GM20431 (cell line): ENCODE results near the gene ZBTB46.
"Not testable (repeated sequence)": the region's sequence is repeated elsewhere in the genome, so short reads cannot be mapped to it uniquely, and the experiment has no call there.

Source experiments
- in situ Hi-C: fragments of 300-500 bp; cut with MseI, MboI; formaldehyde crosslinking; loops from one replicate; pipeline ENCODE4 v1.15.0; 2020; ENCODE audit warnings: low sequenced_read_pairs; ENCODE audit not compliant: unreplicated experiment

The ZBTB46 gene

DNA sequence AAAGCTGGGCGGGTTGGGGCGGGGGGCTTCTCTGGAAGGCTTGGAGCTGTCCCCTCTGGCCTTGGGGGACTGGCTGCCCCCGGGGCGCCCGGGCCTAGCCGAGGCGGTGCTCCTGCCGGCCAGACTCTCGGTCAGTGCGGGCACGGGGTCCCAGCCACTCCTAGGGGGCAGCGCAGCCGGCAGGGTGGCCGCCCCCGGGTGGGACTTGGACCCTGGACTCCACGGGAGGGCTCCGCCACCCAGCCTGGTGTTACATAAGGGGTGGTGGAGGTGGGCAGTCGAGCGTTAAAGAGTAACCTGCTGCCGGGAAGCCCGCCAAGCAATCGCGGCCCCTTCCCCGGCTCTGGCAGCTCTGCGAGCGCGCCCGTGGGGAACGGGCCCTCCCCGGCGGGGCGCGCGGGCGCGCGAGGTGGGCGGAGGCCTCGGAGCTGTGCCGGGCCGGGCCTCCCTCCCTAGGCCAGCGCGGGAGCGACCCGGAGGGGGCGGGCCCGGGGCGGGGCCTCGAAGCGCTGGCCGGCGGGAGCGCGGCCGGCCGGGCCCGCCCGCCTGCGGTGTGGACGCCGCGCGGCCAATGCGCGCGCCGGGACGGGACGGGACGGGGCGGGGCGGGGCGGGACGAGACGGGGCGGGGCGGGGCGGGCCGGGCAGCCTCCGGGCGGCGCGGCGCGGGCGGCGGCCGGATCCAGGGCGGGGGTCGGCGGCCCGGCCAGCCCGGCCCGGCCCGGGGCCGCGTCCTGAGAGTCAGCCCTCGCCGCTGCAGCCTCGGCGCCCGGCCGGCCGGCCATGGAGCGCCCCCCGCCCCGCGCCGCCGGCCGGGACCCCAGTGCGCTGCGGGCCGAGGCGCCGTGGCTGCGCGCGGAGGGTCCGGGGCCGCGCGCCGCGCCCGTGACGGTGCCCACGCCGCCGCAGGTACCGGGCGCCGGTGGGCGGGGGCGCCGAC is 91.7 kb downstream of the ZBTB46 start, which contains the start of gene SLC2A4RG:
TSS of gene SLC2A4RG (plus strand) at position 647 of the 940 bp plus-strand sequence. CDS start at position 784, 137 bp downstream.
- in situ Hi-C loops = no loop called here

DNA sequence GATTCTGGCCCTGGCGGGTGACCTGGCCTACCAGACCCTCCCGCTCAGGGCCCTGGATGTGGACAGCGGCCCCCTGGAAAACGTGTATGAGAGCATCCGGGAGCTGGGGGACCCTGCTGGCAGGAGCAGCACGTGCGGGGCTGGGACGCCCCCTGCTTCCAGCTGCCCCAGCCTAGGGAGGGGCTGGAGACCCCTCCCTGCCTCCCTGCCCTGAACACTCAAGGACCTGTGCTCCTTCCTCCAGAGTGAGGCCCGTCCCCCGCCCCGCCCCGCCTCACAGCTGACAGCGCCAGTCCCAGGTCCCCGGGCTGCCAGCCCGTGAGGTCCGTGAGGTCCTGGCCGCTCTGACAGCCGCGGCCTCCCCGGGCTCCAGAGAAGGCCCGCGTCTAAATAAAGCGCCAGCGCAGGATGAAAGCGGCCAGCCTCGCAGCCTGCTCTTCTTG is 92.4 kb downstream of the ZBTB46 start:
- in situ Hi-C loops = no loop called here

GRCh38 chr20:63737945-63738686 is 92.9 kb downstream of the ZBTB46 start:
- in situ Hi-C loops = no loop called here

DNA sequence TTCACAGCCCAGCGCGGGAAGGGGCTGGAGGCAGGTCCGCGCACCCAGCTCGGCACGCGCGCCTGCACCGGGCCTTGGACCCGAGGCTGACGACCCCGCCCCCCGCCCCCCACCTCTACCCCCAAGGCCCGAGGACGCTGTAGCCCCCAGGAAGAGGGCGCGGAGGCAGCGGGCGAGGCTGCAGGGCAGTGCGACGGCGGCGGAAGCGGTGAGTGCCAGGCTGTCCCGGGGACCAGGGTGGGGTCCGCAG is 93.4 kb downstream of the ZBTB46 start:
- in situ Hi-C loops = no loop called here

- in situ Hi-C loops = no loop called here
Observed at GRCh38 chr20:63736893-63737694, 94.0 kb downstream of the ZBTB46 start.

DNA sequence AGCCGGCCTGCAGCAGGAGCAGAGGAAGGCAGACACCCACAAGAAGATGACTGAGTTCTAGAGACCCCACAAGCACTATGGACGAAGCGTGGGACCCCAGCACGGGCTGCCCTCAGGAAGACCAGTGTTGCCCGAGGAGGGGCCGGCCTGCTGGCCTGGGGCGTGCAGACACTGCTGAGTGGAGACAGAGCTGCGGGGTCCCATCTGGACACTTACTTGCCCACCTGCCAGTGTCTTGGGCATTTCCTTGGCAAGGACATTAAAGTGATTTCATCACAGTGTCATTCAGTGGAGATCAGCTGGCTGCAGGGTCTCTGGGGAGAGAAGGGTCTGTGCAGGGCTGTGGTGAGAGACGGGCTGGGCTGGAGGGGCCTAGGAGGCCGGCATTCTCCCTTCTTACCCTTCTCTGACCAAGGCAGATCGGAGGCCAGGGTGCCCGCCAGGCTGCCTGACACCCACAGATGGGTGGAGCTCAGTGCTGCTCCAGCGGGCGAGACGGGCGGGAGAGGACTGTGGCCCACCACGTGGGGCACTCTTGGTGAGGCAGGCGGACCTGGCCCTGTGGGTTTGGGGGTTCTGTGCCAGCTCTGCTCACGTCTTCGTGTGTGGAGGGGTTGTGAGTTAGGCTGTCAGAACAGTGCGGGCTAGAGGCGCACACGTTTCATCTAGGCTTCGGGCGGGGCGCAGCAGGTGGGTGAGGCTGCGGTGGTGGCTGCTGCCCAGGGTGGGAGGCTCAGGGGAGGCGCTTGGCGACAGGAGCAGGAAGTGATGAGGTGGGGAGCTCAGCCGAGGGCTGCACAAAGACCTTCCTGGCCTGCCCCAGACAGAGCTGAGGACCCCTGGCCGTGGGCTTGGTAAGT is 95.0 kb downstream of the ZBTB46 start, which contains the start of gene LIME1:
TSS of gene LIME1 (plus strand) at position 806 of the 860 bp plus-strand sequence. CDS start 886 bp downstream, outside the sequence.
- in situ Hi-C loops = no loop called here

DNA sequence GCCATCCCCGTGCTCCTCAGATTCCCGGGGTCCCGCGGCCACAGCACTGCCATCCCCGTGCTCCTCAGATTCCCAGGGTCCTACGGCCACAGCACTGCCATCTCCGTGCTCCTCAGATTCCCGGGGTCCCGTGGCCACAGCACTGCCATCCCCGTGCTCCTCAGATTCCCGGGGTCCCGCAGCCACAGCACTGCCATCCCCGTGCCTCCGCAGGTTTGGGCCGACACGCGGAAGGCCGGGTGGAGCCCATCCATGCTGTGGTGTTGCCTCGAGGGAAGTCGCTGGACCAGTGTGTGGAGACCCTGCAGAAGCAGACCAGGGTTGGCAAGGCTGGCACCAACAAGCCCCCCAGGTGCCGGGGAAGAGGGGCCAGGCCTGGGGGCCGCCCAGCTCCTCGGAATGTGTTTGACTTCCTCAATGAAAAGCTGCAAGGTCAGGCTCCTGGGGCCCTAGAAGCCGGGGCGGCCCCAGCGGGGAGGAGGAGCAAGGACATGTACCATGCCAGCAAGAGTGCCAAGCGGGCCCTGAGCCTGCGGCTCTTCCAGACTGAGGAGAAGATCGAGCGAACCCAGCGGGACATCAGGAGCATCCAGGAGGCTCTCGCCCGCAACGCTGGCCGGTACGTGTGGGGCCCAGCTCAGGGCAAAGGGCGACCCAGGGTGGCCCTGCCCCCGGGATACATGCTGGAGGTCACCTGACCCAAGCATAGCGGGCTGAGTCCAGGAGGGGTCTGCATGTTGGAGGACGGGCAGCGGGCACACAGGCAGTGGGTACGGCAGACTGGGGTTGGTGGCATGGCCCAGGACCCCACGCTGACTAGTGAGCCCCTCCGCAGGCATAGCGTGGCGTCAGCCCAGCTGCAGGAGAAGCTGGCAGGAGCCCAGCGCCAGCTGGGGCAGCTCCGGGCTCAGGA is 95.9 kb downstream of the ZBTB46 start:
- in situ Hi-C loops = no loop called here

DNA sequence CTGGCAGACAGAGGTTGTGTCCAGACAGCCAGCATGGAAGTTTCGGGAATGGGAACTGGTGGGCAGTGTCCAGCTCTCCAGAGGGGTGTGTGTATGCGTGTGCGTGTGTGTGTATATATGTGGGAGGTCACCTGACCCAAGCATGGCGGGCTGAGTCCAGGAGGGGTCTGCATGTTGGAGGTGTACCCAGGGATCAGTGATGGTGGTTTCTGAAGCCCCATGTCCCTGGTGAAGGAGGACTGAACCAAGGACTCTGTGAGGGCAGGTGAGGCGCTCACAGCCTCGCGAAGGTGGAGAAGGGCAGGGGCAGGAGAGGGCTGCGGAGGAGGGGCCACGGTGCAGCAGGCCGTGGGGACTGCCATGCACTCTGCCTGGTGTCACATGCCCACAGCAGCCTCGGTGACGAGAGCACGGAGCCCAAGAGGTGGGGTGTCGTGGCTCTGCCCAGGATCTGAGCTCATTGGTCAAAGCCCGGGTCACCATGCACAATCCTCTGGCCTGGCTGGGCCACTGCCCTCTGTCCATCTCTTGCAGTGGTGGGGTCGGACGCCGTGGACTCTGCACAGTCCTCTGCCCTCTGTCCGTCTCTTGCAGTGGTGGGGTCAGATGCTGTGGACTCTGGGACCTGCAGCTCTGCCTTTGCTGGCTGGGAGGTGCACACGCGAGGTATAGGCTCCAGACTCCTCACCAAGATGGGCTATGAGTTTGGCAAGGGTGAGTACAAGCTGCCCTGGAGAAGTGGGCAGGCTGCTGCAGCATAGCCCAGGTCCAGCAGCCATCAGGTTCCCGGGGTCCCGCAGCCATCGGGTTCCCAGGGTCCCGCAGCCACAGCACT is 96.7 kb downstream of the ZBTB46 start:
- in situ Hi-C loops = no loop called here

DNA sequence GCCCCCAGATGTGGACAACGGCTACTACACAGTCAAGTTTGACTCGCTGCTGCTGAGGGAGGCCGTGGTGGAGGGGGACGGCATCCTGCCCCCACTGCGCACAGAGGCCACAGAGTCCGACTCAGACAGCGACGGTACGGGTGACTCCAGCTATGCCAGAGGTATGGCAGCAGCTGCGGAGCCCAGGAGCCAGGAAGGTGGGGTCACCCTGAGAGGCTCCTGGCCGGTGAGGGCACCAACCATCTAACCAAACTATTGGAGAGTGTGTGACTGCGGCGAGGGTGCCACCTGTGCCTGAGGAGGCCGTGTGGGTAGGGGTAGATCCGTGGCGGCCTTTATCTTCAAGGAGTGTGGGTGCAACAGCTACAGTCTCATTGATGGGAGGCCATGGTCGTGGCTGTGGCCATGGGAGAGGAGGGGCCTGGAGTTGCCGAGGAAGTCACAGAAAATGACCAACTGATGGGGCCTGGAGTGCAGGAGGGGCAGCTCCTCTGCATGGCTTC is 97.4 kb downstream of the ZBTB46 start:
- in situ Hi-C loops = no loop called here

DNA sequence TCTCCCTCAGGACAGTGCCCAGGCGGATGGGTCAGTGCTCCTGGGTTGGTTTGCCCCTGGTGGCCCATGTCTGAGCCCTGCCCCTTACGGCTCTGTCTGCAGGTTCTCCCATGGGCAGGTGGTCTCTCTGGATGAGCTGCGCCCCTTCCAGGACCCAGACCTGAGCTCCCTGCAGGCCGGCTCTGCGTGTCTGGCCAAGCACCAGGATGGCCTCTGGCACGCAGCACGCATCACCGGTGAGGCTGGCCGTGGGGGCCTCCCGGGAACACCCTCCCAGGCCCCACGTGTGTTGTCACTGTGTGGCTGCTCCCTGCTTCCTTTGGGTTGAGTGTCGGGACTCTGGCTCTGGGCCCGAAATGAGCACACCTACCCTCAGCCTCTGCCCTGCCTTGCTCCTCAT is 97.9 kb downstream of the ZBTB46 start:
- in situ Hi-C loops = no loop called here

GRCh38 chr20:63732118-63733095 is 98.7 kb downstream of the ZBTB46 start:
- in situ Hi-C loops = no loop called here

- in situ Hi-C loops = no loop called here
Observed at GRCh38 chr20:63731410-63731809, 99.7 kb downstream of the ZBTB46 start.

GRCh38 chr20:63730189-63730733 is 100.8 kb downstream of the ZBTB46 start:
- in situ Hi-C loops = not testable (repeated sequence)

DNA sequence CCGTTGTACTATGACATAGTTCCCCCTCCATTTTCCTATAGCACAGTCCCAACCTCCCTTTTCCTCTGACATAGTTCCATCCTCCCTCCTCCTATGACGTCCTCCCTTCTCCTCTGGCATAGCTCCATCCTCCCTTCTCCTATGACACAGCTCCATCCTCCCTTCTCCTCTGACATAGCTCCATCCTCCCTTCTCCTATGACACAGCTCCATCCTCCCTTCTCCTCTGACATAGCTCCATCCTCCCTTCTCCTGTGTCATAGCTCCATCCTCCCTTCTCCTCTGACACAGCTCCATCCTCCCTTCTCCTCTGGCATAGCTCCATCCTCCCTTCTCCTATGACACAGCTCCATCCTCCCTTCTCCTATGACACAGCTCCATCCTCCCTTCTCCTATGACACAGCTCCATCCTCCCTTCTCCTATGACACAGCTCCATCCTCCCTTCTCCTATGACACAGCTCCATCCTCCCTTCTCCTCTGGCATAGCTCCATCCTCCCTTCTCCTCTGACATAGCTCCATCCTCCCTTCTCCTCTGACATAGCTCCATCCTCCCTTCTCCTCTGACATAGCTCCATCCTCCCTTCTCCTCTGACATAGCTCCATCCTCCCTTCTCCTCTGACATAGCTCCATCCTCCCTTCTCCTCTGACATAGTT is 108.0 kb downstream of the ZBTB46 start:
- in situ Hi-C loops = not testable (repeated sequence)

- in situ Hi-C loops = no loop called here
Observed at GRCh38 chr20:63718996-63719395, 112.1 kb downstream of the ZBTB46 start.
